HG03521 (cell line): ENCODE data around the gene CEP131.
"Not testable (repeated sequence)": the region's sequence is repeated elsewhere in the genome, so short reads cannot be mapped to it uniquely, and the experiment has no call there.

Experiments
- ATAC-seq: cut with Tn5 transposase; IDR thresholded peaks from one replicate; pipeline ENCODE4 v1.9.1; 2021; ENCODE audit warnings: mild to moderate bottlenecking, moderate library complexity; ENCODE audit not compliant: unreplicated experiment

Gene CEP131

GRCh38 chr17:81156866-81157805, 65.6 kb downstream of the CEP131 start:
- no peak for ATAC-seq

- ATAC-seq: no peak
These were observed 67.8 kb downstream of the CEP131 start for GRCh38 chr17:81154961-81155360.

GRCh38 chr17:81154016-81154415, 68.7 kb downstream of the CEP131 start:
- not testable (repeated sequence) for ATAC-seq

GRCh38 chr17:81153340-81153803, 69.4 kb downstream of the CEP131 start:
- no peak for ATAC-seq

- no peak for ATAC-seq
These were observed 70.4 kb downstream of the CEP131 start for GRCh38 chr17:81152288-81152828.

GRCh38 chr17:81151278-81151677, 71.5 kb downstream of the CEP131 start:
- no peak for ATAC-seq

GRCh38 chr17:81150377-81151077, 72.2 kb downstream of the CEP131 start:
- no peak for ATAC-seq

- ATAC-seq: no peak
These were observed 73.7 kb downstream of the CEP131 start for GRCh38 chr17:81148986-81149533.

- ATAC-seq: no peak
These were observed 74.2 kb downstream of the CEP131 start for GRCh38 chr17:81148571-81148970.

GRCh38 chr17:81147701-81148100, 75.1 kb downstream of the CEP131 start:
- ATAC-seq: no peak

GRCh38 chr17:81146208-81146607, 76.6 kb downstream of the CEP131 start:
- ATAC-seq: not testable (repeated sequence)

- no peak for ATAC-seq
These were observed 78.4 kb downstream of the CEP131 start for GRCh38 chr17:81144423-81144781.

- no peak for ATAC-seq
These were observed 78.9 kb downstream of the CEP131 start for GRCh38 chr17:81143717-81144422.

GRCh38 chr17:81143200-81143527, 79.6 kb downstream of the CEP131 start:
- ATAC-seq: no peak

- no peak for ATAC-seq
These were observed 80.2 kb downstream of the CEP131 start for GRCh38 chr17:81142301-81143199.

GRCh38 chr17:81140695-81141094, 82.1 kb downstream of the CEP131 start:
- no peak for ATAC-seq

GRCh38 chr17:81140018-81140417, 82.7 kb downstream of the CEP131 start:
- ATAC-seq: no peak
